GM21360 (cell line): ENCODE data around the gene DISP3.

ENCODE experiments used
- ATAC-seq: cut with Tn5 transposase; IDR thresholded peaks from one replicate; pipeline ENCODE4 v1.9.1; 2021; ENCODE audit warnings: mild to moderate bottlenecking, moderate library complexity; ENCODE audit not compliant: unreplicated experiment

DISP3 gene

GRCh38 chr1:11527541-11528452 lies 48.8 kb downstream of the DISP3 start:
- ATAC-seq, result no peak

GRCh38 chr1:11528611-11529261 lies 49.8 kb downstream of the DISP3 start:
- ATAC-seq, result no peak

- no peak for ATAC-seq
These were observed 50.4 kb downstream of the DISP3 start for GRCh38 chr1:11529330-11529729.

GRCh38 chr1:11529763-11530730 lies 51.1 kb downstream of the DISP3 start:
- ATAC-seq, result no peak

GRCh38 chr1:11530731-11531311 lies 51.9 kb downstream of the DISP3 start:
- no peak for ATAC-seq

GRCh38 chr1:11531314-11531870 lies 52.4 kb downstream of the DISP3 start:
- no peak for ATAC-seq

GRCh38 chr1:11531943-11532342 lies 53.0 kb downstream of the DISP3 start:
- ATAC-seq, result no peak

GRCh38 chr1:11533790-11534787 lies 55.1 kb downstream of the DISP3 start:
- ATAC-seq, result no peak

GRCh38 chr1:11534846-11535245 lies 55.9 kb downstream of the DISP3 start:
- no peak for ATAC-seq

- ATAC-seq, result no peak
These were observed 56.4 kb downstream of the DISP3 start for GRCh38 chr1:11535316-11535715.

- no peak for ATAC-seq
These were observed 57.0 kb downstream of the DISP3 start for GRCh38 chr1:11535761-11536572.

GRCh38 chr1:11536573-11537379 lies 57.8 kb downstream of the DISP3 start:
- ATAC-seq, result no peak

- no peak for ATAC-seq
These were observed 58.4 kb downstream of the DISP3 start for GRCh38 chr1:11537380-11537764.

GRCh38 chr1:11537854-11538591 lies 59.1 kb downstream of the DISP3 start:
- no peak for ATAC-seq

GRCh38 chr1:11538886-11539285 lies 59.9 kb downstream of the DISP3 start:
- ATAC-seq, result no peak

GRCh38 chr1:11539850-11540772 lies 61.2 kb downstream of the DISP3 start:
- no peak for ATAC-seq
